HepG2 (cell line): Measurements from ENCODE around the gene FAF1. TPM values are rescaled to one million over a fixed set of nuclear protein-coding genes. Genes with fewer than 3 reads are reported as not detected.
A peak's percentile ranks its signal among the peaks of the same experiment; 100 is the strongest.

ENCODE experiments used
- ATAC-seq: fragments of 200-7000 bp; cut with Tn5 transposase; 3 replicates; pipeline ENCODE4 v1.9.1; 2020; ENCODE audit warnings: mild to moderate bottlenecking, moderate library complexity
- BruUV-seq: library from RNA; stranded (reverse); fragments of 400-500 nt; replicated peaks from 2 replicates; lab custom pipeline; 2021; lab: Mats Ljungman, UMichigan
- CTCF ChIA-PET: fragments of 300-600 bp; formaldehyde crosslinking; extraction: SDS; loops from one replicate; lab custom pipeline; 2021; ENCODE audit warnings: low total read pairs, inconsistent platforms, low intra/inter-chr PET ratio; lab: Yijun Ruan, JAX
- POLR2A ChIA-PET: fragments of 350-600 bp; sonication (Branson Sonifier 250); formaldehyde crosslinking; loops from one replicate; lab custom pipeline; 2020; ENCODE audit warnings: antibody characterized with exemption, inconsistent platforms; lab: Yijun Ruan, JAX
- DNase-seq: peaks from one replicate; pipeline ENCODE4 v3.0.0-alpha.2; 2015; ENCODE audit warnings: low spot score
- FAIRE-seq: peaks from 3 replicates; lab custom pipeline; 2011; peaks lifted over from hg19 to GRCh38; lab: Jason Lieb, UNC
- H2AFZ ChIP-seq: one replicate; pipeline ENCODE4 v1.6.1; 2011; ENCODE audit warnings: low read length, inconsistent platforms
- H3K27ac ChIP-seq: fragments of 300-600 bp; 3 replicates; pipeline ENCODE4 v1.8.0; 2011; ENCODE audit warnings: mixed run types, mild to moderate bottlenecking, mixed read lengths, low read length, inconsistent platforms; ENCODE audit not compliant: insufficient read depth; ENCODE audit errors: extremely low read length
- H3K27me3 ChIP-seq, 2 experiments: fragments of 200-600 bp in 1 of 2; 2 replicates in 1 of 2; 3 replicates in 1 of 2; pipeline versions ENCODE4 v1.6.0 to v1.8.0; 2011; ENCODE audit warnings: low read length in 2 of 2, mild to moderate bottlenecking in 2 of 2, moderate library complexity in 2 of 2, inconsistent platforms in 1 of 2; ENCODE audit not compliant: insufficient read depth in 2 of 2, control insufficient read depth in 1 of 2
- H3K36me3 ChIP-seq, 2 experiments: fragments of 200-600 bp in 1 of 2; replicated peaks in 1 of 2; 2 replicates in 1 of 2; 3 replicates in 1 of 2; pipeline versions ENCODE4 v1.5.1 to v1.8.0; 2011; ENCODE audit warnings: low read length in 2 of 2, inconsistent platforms in 1 of 2; ENCODE audit not compliant: insufficient read depth in 2 of 2, control insufficient read depth in 1 of 2
- H3K4me1 ChIP-seq: 2 replicates; pipeline ENCODE4 v1.5.1; 2012; ENCODE audit warnings: low read length, inconsistent platforms; ENCODE audit not compliant: insufficient read depth
- H3K4me2 ChIP-seq: 2 replicates; pipeline ENCODE4 v1.6.0; 2011; ENCODE audit warnings: low read depth, low read length, inconsistent platforms
- H3K4me3 ChIP-seq, 3 experiments: fragments of 200-600 bp in 1 of 3; sonication (generic), shearing (Covaris generic) in 1 of 3; replicated peaks in 1 of 3; 2 replicates each; pipeline ENCODE4 v1.5.1; 2011 to 2016; ENCODE audit warnings: low read length in 3 of 3, inconsistent platforms in 2 of 3, low read depth in 2 of 3, mild to moderate bottlenecking in 2 of 3, control low read depth in 1 of 3, mixed read lengths in 1 of 3; ENCODE audit not compliant: insufficient read depth in 1 of 3
- H3K79me2 ChIP-seq: one replicate; pipeline ENCODE4 v1.6.1; 2011; ENCODE audit warnings: low read length, inconsistent platforms; ENCODE audit not compliant: insufficient read depth
- H3K9ac ChIP-seq: 2 replicates; pipeline ENCODE4 v1.6.0; 2011; ENCODE audit warnings: mild to moderate bottlenecking, low read depth, low read length, inconsistent platforms; ENCODE audit not compliant: insufficient read depth
- H3K9me3 ChIP-seq: 2 replicates; pipeline ENCODE4 v1.5.1; 2012; ENCODE audit warnings: mild to moderate bottlenecking, low read length
- H4K20me1 ChIP-seq: 2 replicates; pipeline ENCODE4 v1.6.0; 2011; ENCODE audit warnings: inconsistent platforms, mild to moderate bottlenecking, low read length, moderate library complexity; ENCODE audit not compliant: insufficient read depth
- MIXL1 ChIP-seq: IDR thresholded peaks from 2 replicates; pipeline ENCODE4 v1.6.1; 2016
- NCOR1 ChIP-seq: fragments of 200-600 bp; sonication (generic); IDR thresholded peaks from 2 replicates; pipeline ENCODE4 v1.7.0; 2017; ENCODE audit warnings: antibody characterized with exemption, low read length, borderline replicate concordance
- NR2F1 ChIP-seq, 2 experiments: fragments of 450-650 bp in 1 of 2; formaldehyde crosslinking in 1 of 2; IDR thresholded peaks; 2 replicates each; pipeline versions ENCODE4 v1.5.0 to v1.6.1; 2016 to 2020; ENCODE audit warnings: mild to moderate bottlenecking in 1 of 2, missing compliant biosample characterization in 1 of 2, missing genetic modification reagents in 1 of 2, moderate library complexity in 1 of 2
- PHB2 ChIP-seq: fragments of 450-650 bp; IDR thresholded peaks from 2 replicates; pipeline ENCODE4 v1.6.1; 2018; ENCODE audit not compliant: partially characterized antibody
- POGZ ChIP-seq: sonication (generic); formaldehyde crosslinking; IDR thresholded peaks from 2 replicates; pipeline ENCODE4 v1.4.0; 2020; ENCODE audit warnings: mild to moderate bottlenecking, missing genetic modification reagents
- STAG1 ChIP-seq: sonication (generic); formaldehyde crosslinking; IDR thresholded peaks from 2 replicates; pipeline ENCODE4 v1.4.0; 2020; ENCODE audit warnings: missing genetic modification reagents
- XRCC5 ChIP-seq: fragments of 200-400 bp; formaldehyde crosslinking; optimal IDR thresholded peaks from 2 replicates; pipeline ENCODE3; 2017; ENCODE audit warnings: mild to moderate bottlenecking, low read length
- ZMYM4 ChIP-seq: sonication (generic); formaldehyde crosslinking; IDR thresholded peaks from 2 replicates; pipeline ENCODE4 v1.8.1; 2023; ENCODE audit warnings: mild to moderate bottlenecking, missing genetic modification reagents
- ZNF576 ChIP-seq: sonication (generic); formaldehyde crosslinking; IDR thresholded peaks from 2 replicates; pipeline ENCODE4 v1.4.0; 2020; ENCODE audit warnings: mild to moderate bottlenecking, missing genetic modification reagents
- ZNF614 ChIP-seq: IDR thresholded peaks from 2 replicates; pipeline ENCODE4 v1.6.1; 2018; ENCODE audit warnings: missing biosample characterization, missing genetic modification reagents, inconsistent platforms, borderline replicate concordance
- ZNF788 ChIP-seq: sonication (generic); formaldehyde crosslinking; IDR thresholded peaks from 2 replicates; pipeline ENCODE4 v1.5.0; 2020; ENCODE audit warnings: mild to moderate bottlenecking, missing genetic modification reagents, borderline replicate concordance
- WGBS: methylation state at CpG from one replicate; pipeline ENCODE4 v1.1.6; 2017; ENCODE audit warnings: low lambda C conversion rate; 5-methylcytosine and 5-hydroxymethylcytosine counted together
- in situ Hi-C: cut with HindIII; loops from 2 replicates; pipeline ENCODE4 v1.10.0; 2017; ENCODE audit warnings: low pct_unique_long_range_greater_than_20kb; ENCODE audit not compliant: extremely low pct_ligation_motif_present
- intact Hi-C: fragments of 100-400 bp; cut with micrococcal nuclease; formaldehyde crosslinking; loops from one replicate; pipeline ENCODE4 v1.10.0; 2022; ENCODE audit not compliant: unreplicated experiment
- polyA plus RNA-seq, 8 experiments: library from polyadenylated mRNA; depleted of rRNA in 3 of 8; stranded (reverse) in 7 of 8; unstranded in 1 of 8; fragments of >200 nt; fragmentation: Illumina TruSeq in 4 of 8; extraction: Trizol in 4 of 8; gene quantifications; 2 replicates each; pipeline versions ENCODE4 v1.2.1 to v1.2.3, GENCODE V29; 2011 to 2016; ENCODE audit warnings: low read depth in 4 of 8, missing spikeins in 1 of 8, mixed read lengths in 1 of 8; ENCODE audit not compliant: insufficient read depth in 1 of 8
- total RNA-seq, 5 experiments: library from RNA; depleted of rRNA; stranded (reverse); fragments of >200 nt; fragmentation: Illumina TruSeq; extraction: Trizol; gene quantifications; 2 replicates each; pipeline ENCODE4 v1.2.3, GENCODE V29; 2016; ENCODE audit warnings: low read depth in 1 of 5
- TF ChIP-seq, protein P1 (sequence below): sonication (generic); formaldehyde crosslinking; IDR thresholded peaks from 2 replicates; pipeline ENCODE4 v1.5.0; 2020; ENCODE audit warnings: mild to moderate bottlenecking, missing genetic modification reagents, moderate library complexity
- TF ChIP-seq, protein P2 (sequence below): sonication (generic); formaldehyde crosslinking; IDR thresholded peaks from 2 replicates; pipeline ENCODE4; 2020; ENCODE audit warnings: missing genetic modification reagents, mild to moderate bottlenecking, borderline replicate concordance

FAF1 gene
- total and polyA plus RNA-seq, 2 of the 13 experiments (the other 11 are each of a cell fraction or from before 2014, with no cell fraction given) = 19.4 to 63.3 TPM

- no peaks in the 10 kb centered on the region for H4K20me1 ChIP-seq
- no peak for ATAC-seq
- H3K36me3 ChIP-seq = no peaks in the 10 kb centered on the region
- H3K27me3 ChIP-seq = no peaks in the 10 kb centered on the region
- no peak overlapping the region for H3K4me2 ChIP-seq
- no TSS peak for BruUV-seq
- no peaks in the 10 kb centered on the region for H3K9me3 ChIP-seq
- peaks cover 23% of the 10 kb centered on the region for H3K4me1 ChIP-seq
- peaks cover 8% of the 10 kb centered on the region for H3K79me2 ChIP-seq
- no peak overlapping the region for H2AFZ ChIP-seq
- no peak overlapping the region for H3K27ac ChIP-seq
- POLR2A ChIA-PET = no interaction called here
- DNase-seq = peak; percentile 23
- H3K4me3 ChIP-seq = no peak overlapping the region
- CTCF ChIA-PET = interaction anchor here (1.1 kb wide), 1 partner anchor 185 kb away, joined by 3 read pairs; no protein-coding TSS in a partner anchor
- in situ Hi-C loops (no loop called here), intact Hi-C loops (loop anchor here (2.0 kb wide), 1 partner anchor 185 kb away; no protein-coding TSS in a partner anchor)
- H3K9ac ChIP-seq = no peak overlapping the region
- WGBS = 97% methylated on average over 5 of the region's 5 CpGs
- no peak for FAIRE-seq
- no peak for TF ChIP-seq NCOR1
- TF ChIP-seq, protein P1, sequence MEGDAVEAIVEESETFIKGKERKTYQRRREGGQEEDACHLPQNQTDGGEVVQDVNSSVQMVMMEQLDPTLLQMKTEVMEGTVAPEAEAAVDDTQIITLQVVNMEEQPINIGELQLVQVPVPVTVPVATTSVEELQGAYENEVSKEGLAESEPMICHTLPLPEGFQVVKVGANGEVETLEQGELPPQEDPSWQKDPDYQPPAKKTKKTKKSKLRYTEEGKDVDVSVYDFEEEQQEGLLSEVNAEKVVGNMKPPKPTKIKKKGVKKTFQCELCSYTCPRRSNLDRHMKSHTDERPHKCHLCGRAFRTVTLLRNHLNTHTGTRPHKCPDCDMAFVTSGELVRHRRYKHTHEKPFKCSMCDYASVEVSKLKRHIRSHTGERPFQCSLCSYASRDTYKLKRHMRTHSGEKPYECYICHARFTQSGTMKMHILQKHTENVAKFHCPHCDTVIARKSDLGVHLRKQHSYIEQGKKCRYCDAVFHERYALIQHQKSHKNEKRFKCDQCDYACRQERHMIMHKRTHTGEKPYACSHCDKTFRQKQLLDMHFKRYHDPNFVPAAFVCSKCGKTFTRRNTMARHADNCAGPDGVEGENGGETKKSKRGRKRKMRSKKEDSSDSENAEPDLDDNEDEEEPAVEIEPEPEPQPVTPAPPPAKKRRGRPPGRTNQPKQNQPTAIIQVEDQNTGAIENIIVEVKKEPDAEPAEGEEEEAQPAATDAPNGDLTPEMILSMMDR (CRISPR knock-in tag) = peak; percentile 45
- TF ChIP-seq XRCC5 = peak; percentile 42
- 0 out of 2 replicates have a peak, but pooled peaks have one; percentile 40 for TF ChIP-seq POGZ
- TF ChIP-seq NR2F1 (CRISPR knock-in tag; IDR thresholded peaks at IDR 0.05) = no peak
- TF ChIP-seq ZNF576 (CRISPR knock-in tag) = peak; percentile 71; the same call in 1 of the 2 replicates
- no peak for TF ChIP-seq MIXL1 (CRISPR knock-in tag)
- TF ChIP-seq ZNF788 (CRISPR knock-in tag) = no peak
- TF ChIP-seq, protein P2, sequence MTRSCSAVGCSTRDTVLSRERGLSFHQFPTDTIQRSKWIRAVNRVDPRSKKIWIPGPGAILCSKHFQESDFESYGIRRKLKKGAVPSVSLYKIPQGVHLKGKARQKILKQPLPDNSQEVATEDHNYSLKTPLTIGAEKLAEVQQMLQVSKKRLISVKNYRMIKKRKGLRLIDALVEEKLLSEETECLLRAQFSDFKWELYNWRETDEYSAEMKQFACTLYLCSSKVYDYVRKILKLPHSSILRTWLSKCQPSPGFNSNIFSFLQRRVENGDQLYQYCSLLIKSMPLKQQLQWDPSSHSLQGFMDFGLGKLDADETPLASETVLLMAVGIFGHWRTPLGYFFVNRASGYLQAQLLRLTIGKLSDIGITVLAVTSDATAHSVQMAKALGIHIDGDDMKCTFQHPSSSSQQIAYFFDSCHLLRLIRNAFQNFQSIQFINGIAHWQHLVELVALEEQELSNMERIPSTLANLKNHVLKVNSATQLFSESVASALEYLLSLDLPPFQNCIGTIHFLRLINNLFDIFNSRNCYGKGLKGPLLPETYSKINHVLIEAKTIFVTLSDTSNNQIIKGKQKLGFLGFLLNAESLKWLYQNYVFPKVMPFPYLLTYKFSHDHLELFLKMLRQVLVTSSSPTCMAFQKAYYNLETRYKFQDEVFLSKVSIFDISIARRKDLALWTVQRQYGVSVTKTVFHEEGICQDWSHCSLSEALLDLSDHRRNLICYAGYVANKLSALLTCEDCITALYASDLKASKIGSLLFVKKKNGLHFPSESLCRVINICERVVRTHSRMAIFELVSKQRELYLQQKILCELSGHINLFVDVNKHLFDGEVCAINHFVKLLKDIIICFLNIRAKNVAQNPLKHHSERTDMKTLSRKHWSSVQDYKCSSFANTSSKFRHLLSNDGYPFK (CRISPR knock-in tag) = no peak
- no peak for TF ChIP-seq PHB2
- TF ChIP-seq ZNF614 (CRISPR knock-in tag) = 0 out of 2 replicates have a peak, but pooled peaks have one; percentile 37
- peak; percentile 48; the same call in 1 of the 2 replicates for TF ChIP-seq ZMYM4
- peak; percentile 42 for TF ChIP-seq STAG1
Measured at GRCh38 chr1:50873458-50874187, 86.4 kb downstream of the FAF1 start.
